Measurements from ENCODE around the gene TUSC2. TPM values are rescaled to one million over a fixed set of nuclear protein-coding genes. Genes with fewer than 3 reads are reported as not detected.
A peak's percentile ranks its signal among the peaks of the same experiment; 100 is the strongest.

The TUSC2 gene
- total RNA-seq, 2 donors from 2014 or later: 23.5 to 28.1 TPM

- peak; percentile 82 for DNase-seq
- H3K27ac ChIP-seq (ENCODE audit: low read depth, low read length): peak within 1 kb of the TSS; percentile 100
- TF ChIP-seq CTCF (conservative IDR thresholded peaks at IDR 0.05): no peak
- H3K36me3 Mint-ChIP-seq (ENCODE audit: low read depth): peaks cover 29% of the 10 kb centered on the region
- no peaks in the 10 kb centered on the region for H3K9me3 Mint-ChIP-seq
- peak within 1 kb of the TSS; percentile 99 for H3K27ac Mint-ChIP-seq
- peaks cover 23% of the 10 kb centered on the region for H3K4me1 ChIP-seq (ENCODE audit: control insufficient read depth, insufficient read depth, low read length)
- peak within 1 kb of the TSS; percentile 97 for H3K9ac ChIP-seq (ENCODE audit: extremely low read depth, low read length, poor library complexity, severe bottlenecking)
- peak within 1 kb of the TSS; percentile 87 for H3K4me3 Mint-ChIP-seq
- peak within 1 kb of the TSS; percentile 100 for H3K4me3 ChIP-seq (ENCODE audit: low read length)
- H3K4me1 Mint-ChIP-seq: peaks cover 35% of the 10 kb centered on the region
- H3K36me3 ChIP-seq (ENCODE audit: control insufficient read depth, insufficient read depth, low read length): peaks cover 57% of the 10 kb centered on the region
- H3K27me3 ChIP-seq (ENCODE audit: control insufficient read depth, insufficient read depth, low read length, poor library complexity, severe bottlenecking): no peaks in the 10 kb centered on the region
- H3K9me3 ChIP-seq (ENCODE audit: control insufficient read depth, low read length): no peaks in the 10 kb centered on the region
- 47 to 57% methylated on average over 11 to 31 of the region's 31 CpGs for WGBS, 2 experiments (ENCODE audit: insufficient coverage in 1 of 2, insufficient read length in 1 of 2)
- H3K27me3 Mint-ChIP-seq (ENCODE audit: insufficient read depth): no peaks in the 10 kb centered on the region
Measured at GRCh38 chr3:50322386-50323091, 5.5 kb downstream of the TUSC2 start, which contains the start of gene HYAL2. TSS of gene HYAL2 (minus strand) at chr3:50322745. CDS start at chr3:50320489, 2,256 bp downstream.

- Mint-ChIP-seq H3K27me3 (ENCODE audit: insufficient read depth) (no peaks in the 10 kb centered on the region), H3K4me3 (peak overlapping the region; percentile 87), H3K36me3 (ENCODE audit: low read depth) (peaks cover 32% of the 10 kb centered on the region), H3K9me3 (no peaks in the 10 kb centered on the region), H3K4me1 (peaks cover 35% of the 10 kb centered on the region), H3K27ac (peak overlapping the region; percentile 74)
- Histone ChIP-seq H3K27me3 (ENCODE audit: control insufficient read depth, insufficient read depth, low read length, poor library complexity, severe bottlenecking) (no peaks in the 10 kb centered on the region), H3K27ac (ENCODE audit: low read depth, low read length) (peak overlapping the region; percentile 66), H3K9ac (ENCODE audit: extremely low read depth, low read length, poor library complexity, severe bottlenecking) (no peak overlapping the region), H3K36me3 (ENCODE audit: control insufficient read depth, insufficient read depth, low read length) (peaks cover 62% of the 10 kb centered on the region), H3K4me3 (ENCODE audit: low read length) (peak overlapping the region; percentile 100), H3K4me1 (ENCODE audit: control insufficient read depth, insufficient read depth, low read length) (peaks cover 23% of the 10 kb centered on the region), H3K9me3 (ENCODE audit: control insufficient read depth, low read length) (no peaks in the 10 kb centered on the region)
- DNase-seq: no peak
- TF ChIP-seq CTCF (conservative IDR thresholded peaks at IDR 0.05): no peak
- 16 to 23% methylated on average over 9 to 14 of the region's 14 CpGs for WGBS, 2 experiments (ENCODE audit: insufficient coverage in 1 of 2, insufficient read length in 1 of 2)
Measured at GRCh38 chr3:50322115-50322385, 6.0 kb downstream of the TUSC2 start.

- 1% methylated on average over 20 to 58 of the region's 59 CpGs for WGBS, 2 experiments (ENCODE audit: insufficient coverage in 1 of 2, insufficient read length in 1 of 2)
- H3K27ac ChIP-seq (ENCODE audit: low read depth, low read length): peak overlapping the region; percentile 100
Measured at GRCh38 chr3:50321336-50322114, 6.5 kb downstream of the TUSC2 start.

More at GRCh38 chr3:50321336-50322114, 6.5 kb downstream of the TUSC2 start:
- peak overlapping the region; percentile 100 for H3K4me3 ChIP-seq (ENCODE audit: low read length)
- peak overlapping the region; percentile 99 for H3K27ac Mint-ChIP-seq
- H3K4me1 ChIP-seq (ENCODE audit: control insufficient read depth, insufficient read depth, low read length): peaks cover 23% of the 10 kb centered on the region
- H3K9me3 Mint-ChIP-seq: no peaks in the 10 kb centered on the region
- peaks cover 35% of the 10 kb centered on the region for H3K4me1 Mint-ChIP-seq
- peaks cover 59% of the 10 kb centered on the region for H3K36me3 ChIP-seq (ENCODE audit: control insufficient read depth, insufficient read depth, low read length)
- H3K27me3 ChIP-seq (ENCODE audit: control insufficient read depth, insufficient read depth, low read length, poor library complexity, severe bottlenecking): no peaks in the 10 kb centered on the region
- peaks cover 38% of the 10 kb centered on the region for H3K36me3 Mint-ChIP-seq (ENCODE audit: low read depth)
- peak overlapping the region; percentile 87 for H3K4me3 Mint-ChIP-seq
- peak overlapping the region; percentile 97 for H3K9ac ChIP-seq (ENCODE audit: extremely low read depth, low read length, poor library complexity, severe bottlenecking)
- no peaks in the 10 kb centered on the region for H3K9me3 ChIP-seq (ENCODE audit: control insufficient read depth, low read length)
- peak; percentile 83 for TF ChIP-seq CTCF (conservative IDR thresholded peaks at IDR 0.05)
- H3K27me3 Mint-ChIP-seq (ENCODE audit: insufficient read depth): no peaks in the 10 kb centered on the region
- DNase-seq: peak; percentile 97

Data from endodermal cell (in vitro differentiated cells).